Activated CD8-positive, alpha-beta memory T cell treated with anti-CD3 and anti-CD28 coated beads, Interleukin-2, amount 50 U/mL, for 48 hours (primary cell): ENCODE measurements around the gene FLT3LG.
A peak's percentile ranks its signal among the peaks of the same experiment; 100 is the strongest.
"Not testable (repeated sequence)": the region's sequence is repeated elsewhere in the genome, so short reads cannot be mapped to it uniquely, and the experiment has no call there.

ENCODE experiments used
- DNase-seq: peaks from one replicate; pipeline ENCODE4 v3.0.0-alpha.2; 2020

FLT3LG gene

DNA sequence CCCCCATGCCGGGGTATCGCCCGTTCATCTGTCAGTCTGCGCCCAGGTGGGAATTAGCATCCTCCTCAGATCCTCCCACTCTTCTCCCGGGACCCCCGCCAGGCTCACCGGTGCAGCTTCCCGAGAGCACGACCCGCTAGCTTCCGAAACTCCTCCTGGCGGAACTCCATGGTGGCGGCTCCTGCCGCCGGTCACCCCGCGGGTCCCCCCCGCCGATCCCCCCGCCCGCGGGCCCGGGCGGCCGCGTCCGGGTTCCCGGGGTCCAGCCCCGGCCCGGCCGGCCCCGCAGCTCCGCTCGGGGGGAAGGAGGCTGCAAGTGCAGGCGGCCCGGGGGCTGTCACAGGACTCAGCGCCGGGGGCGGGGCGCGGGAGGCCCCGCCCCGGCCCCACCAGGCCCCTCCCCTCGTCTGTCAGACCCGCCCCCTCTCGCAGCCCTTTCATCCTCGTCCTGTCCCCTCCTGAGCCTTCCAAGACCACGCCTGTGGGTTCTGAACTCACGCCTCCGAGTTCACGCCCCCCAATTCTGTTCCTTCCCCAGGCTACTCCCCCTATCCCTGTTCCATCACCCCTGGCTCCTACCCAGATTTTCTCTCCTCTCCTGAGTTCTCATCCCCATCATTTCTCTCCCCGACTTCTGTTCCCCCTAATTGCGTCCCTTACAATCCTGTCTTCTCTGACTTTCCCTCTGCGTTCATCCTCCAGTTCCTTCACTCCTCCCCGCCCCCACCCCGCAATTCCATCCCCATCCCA lies 32.6 kb upstream of the FLT3LG start, which contains the start of gene SLC17A7:
Gene SLC17A7, minus strand, starts transcription at position 318 of the 750 bp plus-strand sequence. Its CDS starts 148 bp downstream, at position 170.
- peak; percentile 78 for DNase-seq

DNA sequence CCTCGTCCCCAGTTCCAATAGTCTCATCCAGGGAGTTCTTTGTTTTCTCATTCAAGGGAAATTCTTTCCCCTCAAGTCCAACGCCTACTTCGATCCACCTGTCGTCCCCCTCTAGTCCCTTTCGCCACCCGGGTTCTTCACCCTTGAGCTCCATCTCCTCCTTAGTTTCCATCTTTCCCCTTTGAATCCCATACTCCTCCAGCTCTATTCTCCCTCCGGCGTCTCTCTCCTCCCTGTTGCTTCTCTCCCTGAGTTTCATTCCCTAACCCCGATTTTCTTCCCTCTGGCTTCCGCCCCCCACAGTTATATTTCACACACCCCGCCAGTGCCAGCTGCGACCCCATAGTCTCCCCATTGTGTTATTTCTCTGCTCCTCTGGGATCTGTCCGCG lies 32.1 kb upstream of the FLT3LG start:
- no peak for DNase-seq

DNA sequence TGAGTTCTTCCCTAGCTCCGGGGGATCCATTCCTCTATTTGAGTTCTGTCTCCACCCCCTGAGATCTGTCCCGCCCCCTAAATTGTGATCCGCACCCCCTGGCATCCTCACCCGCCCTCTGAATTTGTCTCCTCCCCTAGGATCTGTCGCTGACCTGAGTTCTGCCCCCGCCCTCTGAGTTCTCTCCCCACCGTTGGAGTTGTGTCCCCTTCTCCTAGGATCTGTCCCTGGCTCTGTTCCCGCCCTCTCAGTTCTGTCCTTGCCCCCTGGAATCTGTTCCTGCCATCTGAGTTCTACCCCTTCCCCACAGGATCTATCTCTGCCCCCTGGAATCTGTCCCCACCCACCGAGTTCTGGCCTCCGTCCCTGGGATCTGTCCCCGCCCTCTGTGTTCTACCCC lies 31.7 kb upstream of the FLT3LG start:
- no peak for DNase-seq

DNA sequence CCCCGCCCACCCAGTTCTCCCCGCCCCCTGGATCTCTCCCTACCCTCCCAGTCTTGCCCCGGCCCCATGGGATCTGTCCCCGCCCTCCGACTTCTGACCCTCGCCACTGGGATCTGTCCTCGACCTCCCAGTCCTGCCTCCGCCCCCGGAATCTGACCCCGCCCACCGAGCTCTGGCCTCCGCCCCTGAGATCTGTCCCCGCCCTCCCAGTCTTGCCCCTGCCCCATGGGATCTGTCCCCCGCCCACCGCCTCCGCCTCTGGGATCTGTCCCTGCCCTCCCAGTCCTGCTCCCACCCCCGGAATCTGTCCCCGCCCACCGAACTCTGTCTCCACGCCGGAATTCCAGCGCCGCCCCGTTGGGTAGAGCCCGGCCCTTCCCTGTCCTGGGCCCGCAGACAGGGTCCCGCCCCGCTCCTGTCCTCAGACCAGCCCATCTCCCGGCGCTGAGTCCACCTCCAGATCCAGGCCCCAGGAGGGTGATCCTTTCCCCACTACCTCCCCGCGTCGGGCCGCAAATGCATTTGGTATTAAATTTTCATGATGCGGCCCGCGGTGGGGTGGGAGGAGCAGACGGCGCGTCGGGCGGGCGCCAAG lies 31.1 kb upstream of the FLT3LG start:
- DNase-seq: peak; percentile 86

- peak; percentile 97 for DNase-seq
These were observed 30.5 kb upstream of the FLT3LG start for GRCh38 chr19:49443366-49444099.

- not testable (repeated sequence) for DNase-seq
These were observed 29.8 kb upstream of the FLT3LG start for GRCh38 chr19:49444100-49444700.

GRCh38 chr19:49445997-49446396 lies 28.0 kb upstream of the FLT3LG start:
- no peak for DNase-seq

DNA sequence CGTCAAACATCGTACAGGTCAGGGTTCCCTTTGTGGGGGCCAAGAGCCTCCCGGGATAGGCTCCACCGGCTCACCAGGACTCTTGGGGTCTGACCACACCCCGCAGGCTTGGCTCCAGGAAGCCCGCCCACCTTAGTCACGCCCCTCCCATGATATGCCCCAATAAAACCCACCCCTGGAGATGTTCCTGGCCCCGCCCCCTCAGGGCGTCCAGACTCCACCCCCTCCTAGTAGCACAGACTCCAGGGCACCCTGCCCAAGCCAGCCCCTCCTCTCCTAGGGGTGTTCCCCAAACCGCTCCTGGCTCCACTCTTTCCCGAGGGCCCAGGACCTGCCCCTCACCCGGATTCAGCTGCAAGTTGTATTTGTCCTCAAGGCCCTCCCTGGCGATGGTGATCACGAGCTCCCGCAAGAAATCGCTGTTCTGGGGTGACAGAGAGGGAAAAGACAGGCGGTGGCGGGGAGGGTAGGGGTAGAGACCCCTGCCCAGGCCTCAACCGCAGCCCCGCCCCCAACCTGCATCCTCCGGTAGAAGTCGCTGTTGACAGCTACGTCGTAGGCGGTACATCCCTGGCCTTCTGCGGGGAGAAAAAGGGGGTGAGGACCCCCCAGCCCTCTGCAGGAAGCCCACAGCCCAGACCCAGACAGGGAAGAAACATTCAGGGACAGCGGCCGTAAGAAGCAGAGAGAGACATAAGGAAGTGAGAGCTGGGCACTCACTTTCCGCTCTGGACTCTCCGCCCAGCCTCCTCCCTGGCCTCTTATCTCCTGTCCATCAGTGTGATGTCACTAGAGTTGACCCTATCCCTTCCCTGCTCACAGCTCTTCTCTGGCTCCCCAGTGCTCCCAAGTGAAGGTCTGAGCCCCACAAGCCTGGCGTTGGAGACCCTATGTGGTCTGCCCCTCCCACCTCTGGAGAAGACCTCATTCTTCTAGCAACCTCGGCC lies 26.3 kb upstream of the FLT3LG start:
- peak; percentile 74 for DNase-seq

DNA sequence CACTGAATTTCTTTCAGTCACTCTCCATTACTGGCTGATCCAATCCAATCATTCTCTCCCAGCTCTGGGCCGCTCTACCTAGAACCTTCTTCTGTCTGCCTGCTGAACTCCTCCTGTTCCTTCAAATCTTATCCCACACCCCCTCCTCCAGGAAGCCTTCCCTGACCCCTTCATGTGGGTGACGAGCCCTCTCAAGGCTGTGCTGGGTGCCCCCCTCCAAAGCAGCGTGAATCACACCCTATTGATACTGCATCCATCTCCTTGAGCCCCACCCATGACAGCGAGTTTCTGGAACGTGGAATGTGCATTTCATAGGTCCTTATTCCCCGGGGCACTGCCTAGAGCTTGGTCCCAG lies 25.6 kb upstream of the FLT3LG start:
- DNase-seq: no peak

- no peak for DNase-seq
These were observed 23.6 kb upstream of the FLT3LG start for GRCh38 chr19:49450405-49450804.

- peak; percentile 92 for DNase-seq
These were observed 22.4 kb upstream of the FLT3LG start, which contains the start of gene PIH1D1 for GRCh38 chr19:49451430-49452181. Gene PIH1D1, minus strand, starts transcription at chr19:49451814. Its CDS starts 240 bp downstream, at chr19:49451574.

DNA sequence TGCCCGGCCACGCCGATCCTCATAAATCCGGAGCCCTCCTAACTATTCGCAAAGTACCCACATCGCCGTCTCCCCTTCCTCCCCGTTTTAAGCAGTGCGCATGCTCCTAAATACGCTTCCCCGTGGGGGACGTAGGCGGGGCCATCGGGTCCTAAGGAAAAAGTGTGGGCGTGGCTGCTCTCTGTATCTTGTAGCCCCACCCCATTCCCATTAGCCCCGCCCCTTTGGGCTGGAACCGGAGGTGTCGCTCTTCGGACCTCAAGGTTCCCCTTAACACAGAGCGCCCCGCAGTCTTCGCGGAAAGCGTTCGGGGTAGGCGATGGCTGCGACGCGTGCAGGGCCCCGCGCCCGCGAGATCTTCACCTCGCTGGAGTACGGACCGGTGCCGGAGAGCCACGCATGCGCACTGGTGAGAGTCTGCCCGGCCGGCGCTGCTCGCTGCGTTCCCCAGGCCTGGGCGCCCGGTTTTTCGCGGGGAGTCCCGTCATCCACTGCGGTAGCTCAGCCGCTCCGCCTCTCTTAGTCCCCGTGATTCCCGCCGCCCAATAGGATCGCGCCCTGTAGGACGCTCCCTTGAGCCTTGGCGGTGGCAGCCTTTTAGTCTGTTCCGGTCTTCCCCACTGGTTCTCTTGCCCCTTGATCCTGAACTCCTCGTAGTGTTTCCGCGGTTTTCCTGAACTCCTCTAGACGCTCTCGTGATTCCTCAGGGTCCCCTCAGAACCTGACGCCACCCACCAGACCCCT lies 20.8 kb upstream of the FLT3LG start, which contains the start of gene ALDH16A1:
Gene ALDH16A1, plus strand, starts transcription at position 213 of the 744 bp plus-strand sequence. Its CDS starts 107 bp downstream, at position 320.
- DNase-seq: peak; percentile 99

- DNase-seq: no peak
These were observed 20.2 kb upstream of the FLT3LG start for GRCh38 chr19:49453757-49454240.

DNA sequence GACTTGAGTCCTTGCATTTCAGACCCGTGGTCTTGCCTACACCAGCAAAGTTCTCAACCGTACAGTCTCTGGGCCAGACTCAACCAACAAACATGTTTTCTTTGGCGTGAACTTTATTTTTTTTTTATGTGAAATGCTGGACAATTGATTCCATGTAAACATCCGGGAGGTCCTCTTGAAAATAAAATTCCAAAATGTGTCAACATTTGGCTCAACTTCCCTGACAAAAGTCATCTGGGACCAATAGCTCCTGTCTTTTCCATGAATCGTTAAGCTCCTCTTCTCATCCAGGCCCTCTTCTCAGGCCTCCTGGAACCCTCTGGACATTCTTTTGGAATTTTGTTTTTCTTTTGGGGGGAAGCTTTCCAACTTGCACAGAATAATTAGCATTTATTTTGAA lies 18.2 kb upstream of the FLT3LG start:
- no peak for DNase-seq

- no peak for DNase-seq
These were observed 17.7 kb upstream of the FLT3LG start for GRCh38 chr19:49456326-49456725.

DNA sequence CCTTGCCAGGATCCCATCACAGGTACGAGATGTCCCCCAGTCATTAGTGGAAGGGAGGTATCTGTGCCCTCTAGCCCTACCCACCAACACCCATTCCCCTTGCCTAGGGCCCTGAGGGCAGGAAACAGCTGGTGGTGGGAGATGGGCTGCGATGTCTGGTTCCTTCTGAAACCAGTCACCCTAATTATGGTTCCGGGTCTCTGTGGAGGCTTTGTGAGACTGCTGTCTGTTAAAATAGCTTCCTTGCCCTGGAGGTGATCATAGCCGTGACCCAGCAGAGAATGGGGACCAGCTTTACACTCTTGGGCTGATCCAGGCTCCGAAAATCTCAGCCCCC lies 15.5 kb upstream of the FLT3LG start:
- no peak for DNase-seq

- DNase-seq: no peak
These were observed 14.6 kb upstream of the FLT3LG start for GRCh38 chr19:49459388-49459787.

GRCh38 chr19:49461130-49461529 lies 12.9 kb upstream of the FLT3LG start:
- DNase-seq: not testable (repeated sequence)

DNA sequence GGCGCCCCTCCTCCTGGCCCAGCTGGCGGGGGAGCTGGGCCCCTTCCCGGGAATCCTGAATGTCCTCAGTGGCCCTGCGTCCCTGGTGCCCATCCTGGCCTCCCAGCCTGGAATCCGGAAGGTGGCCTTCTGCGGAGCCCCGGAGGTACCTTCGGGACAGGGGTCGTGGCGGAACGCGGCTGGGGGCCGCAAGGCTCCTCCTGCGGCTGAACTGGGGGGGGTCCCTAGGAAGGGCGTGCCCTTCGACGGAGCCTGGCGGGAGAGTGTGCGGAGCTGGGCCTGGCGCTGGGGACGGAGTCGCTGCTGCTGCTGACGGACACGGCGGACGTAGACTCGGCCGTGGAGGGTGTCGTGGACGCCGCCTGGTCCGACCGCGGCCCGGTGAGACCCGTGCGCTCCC lies 12.4 kb upstream of the FLT3LG start:
- no peak for DNase-seq

GRCh38 chr19:49462492-49462891 lies 11.5 kb upstream of the FLT3LG start:
- DNase-seq: no peak
